ENCODE results near the gene FAM219B. TPM values are rescaled to one million over a fixed set of nuclear protein-coding genes. Genes with fewer than 3 reads are reported as not detected.

The FAM219B gene
- total RNA-seq, 2 donors from 2014 or later: 47.8 to 65.7 TPM

DNA sequence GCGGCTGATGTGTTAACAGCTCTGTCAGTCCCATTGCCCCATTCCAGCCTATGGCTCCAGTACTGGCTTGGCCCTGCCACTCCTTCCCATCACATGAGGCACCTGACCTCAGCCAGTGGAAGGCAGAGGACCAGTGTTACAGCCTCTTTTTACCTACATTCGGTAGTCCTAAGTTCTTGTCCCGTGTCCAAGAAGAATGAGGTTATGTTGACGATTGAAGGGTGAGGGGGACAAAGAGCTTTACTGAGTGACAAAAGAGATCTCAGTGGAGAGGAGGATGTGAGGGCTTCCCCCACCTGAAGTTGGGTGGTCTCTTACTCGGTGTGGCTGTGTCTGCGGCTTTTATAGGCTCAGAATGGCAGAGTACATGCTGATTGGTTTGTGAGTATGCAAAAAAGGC is 24.1 kb downstream of the FAM219B start:
- Mint-ChIP-seq H3K27me3 (no peaks in the 10 kb centered on the region), H3K4me3 (peak overlapping the region; percentile 49), H3K36me3 (ENCODE audit: low read depth) (no peaks in the 10 kb centered on the region), H3K4me1 (peaks cover 8% of the 10 kb centered on the region), H3K27ac (no peak overlapping the region)
- ATAC-seq (no peak), DNase-seq (no peak)
- H3K9me3 ChIP-seq (ENCODE audit: control insufficient read depth, low read length, poor library complexity, severe bottlenecking): no peaks in the 10 kb centered on the region

DNA sequence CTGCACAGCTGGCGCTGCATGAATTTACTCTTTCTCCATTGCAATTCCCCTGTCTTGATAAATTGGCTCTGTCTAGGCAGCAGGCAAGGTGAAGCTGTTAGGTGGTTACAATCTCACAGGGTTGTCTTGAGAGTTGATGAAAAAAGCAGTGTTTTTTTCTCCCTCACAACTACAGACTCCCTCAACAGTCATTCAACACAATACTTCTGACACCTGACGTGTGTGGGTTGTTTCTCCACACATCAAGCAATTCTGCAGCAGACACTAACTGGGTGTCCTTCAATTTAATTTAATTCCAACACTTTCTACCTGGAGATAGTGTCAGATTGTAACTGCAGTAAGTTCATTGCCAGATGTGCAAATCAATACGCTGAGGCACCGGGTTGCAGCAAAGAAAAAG is 28.4 kb downstream of the FAM219B start:
- Mint-ChIP-seq H3K27me3 (no peaks in the 10 kb centered on the region), H3K4me3 (no peak overlapping the region), H3K36me3 (ENCODE audit: low read depth) (no peaks in the 10 kb centered on the region)

DNA sequence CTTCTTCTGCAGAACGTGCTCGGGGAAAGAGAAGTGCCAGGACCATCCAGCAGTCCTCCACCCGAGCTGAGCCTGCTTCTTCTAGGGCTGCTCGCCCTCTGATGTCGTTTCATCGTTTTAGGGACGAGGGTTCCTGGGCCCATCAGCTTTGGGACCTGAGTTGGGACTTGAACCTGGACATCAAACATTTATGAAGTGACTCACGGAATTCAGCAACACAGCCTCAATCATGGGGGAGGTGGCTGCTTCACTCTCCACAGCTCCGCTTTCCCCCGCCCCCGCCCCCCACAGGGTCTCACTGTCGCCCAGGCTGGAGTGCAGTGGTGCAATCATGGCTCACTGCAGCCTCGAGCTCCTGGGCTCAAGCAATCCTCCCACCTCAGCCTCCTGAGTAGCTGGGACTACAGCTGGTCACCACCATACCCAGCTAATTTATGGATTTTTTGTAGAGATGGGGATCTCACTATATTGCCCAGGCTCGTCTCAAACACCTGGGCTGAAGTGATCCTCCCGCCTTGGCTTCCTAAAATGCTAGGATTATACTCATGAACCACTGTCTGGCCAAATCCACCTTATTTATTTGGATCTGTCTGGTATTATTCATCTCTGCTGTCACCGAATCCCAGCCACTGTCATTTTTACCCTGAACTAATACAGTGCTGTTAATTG is 32.8 kb downstream of the FAM219B start:
- ATAC-seq: no peak
- peaks cover 3% of the 10 kb centered on the region for H3K36me3 Mint-ChIP-seq (ENCODE audit: low read depth)
- no peaks in the 10 kb centered on the region for H3K9me3 ChIP-seq (ENCODE audit: control insufficient read depth, low read length, poor library complexity, severe bottlenecking)
- no peaks in the 10 kb centered on the region for H3K27me3 Mint-ChIP-seq
- H3K27ac Mint-ChIP-seq: peak overlapping the region; percentile 99
- no peak for DNase-seq
- H3K4me1 Mint-ChIP-seq: peaks cover 32% of the 10 kb centered on the region
- peak overlapping the region; percentile 98 for H3K4me3 Mint-ChIP-seq

More for the DNA sequence above, 28.4 kb downstream of the FAM219B start:
- ATAC-seq: no peak
- H3K4me1 Mint-ChIP-seq: peaks cover 8% of the 10 kb centered on the region
- no peak overlapping the region for H3K27ac Mint-ChIP-seq
- no peaks in the 10 kb centered on the region for H3K9me3 ChIP-seq (ENCODE audit: control insufficient read depth, low read length, poor library complexity, severe bottlenecking)
- no peak for DNase-seq

DNA sequence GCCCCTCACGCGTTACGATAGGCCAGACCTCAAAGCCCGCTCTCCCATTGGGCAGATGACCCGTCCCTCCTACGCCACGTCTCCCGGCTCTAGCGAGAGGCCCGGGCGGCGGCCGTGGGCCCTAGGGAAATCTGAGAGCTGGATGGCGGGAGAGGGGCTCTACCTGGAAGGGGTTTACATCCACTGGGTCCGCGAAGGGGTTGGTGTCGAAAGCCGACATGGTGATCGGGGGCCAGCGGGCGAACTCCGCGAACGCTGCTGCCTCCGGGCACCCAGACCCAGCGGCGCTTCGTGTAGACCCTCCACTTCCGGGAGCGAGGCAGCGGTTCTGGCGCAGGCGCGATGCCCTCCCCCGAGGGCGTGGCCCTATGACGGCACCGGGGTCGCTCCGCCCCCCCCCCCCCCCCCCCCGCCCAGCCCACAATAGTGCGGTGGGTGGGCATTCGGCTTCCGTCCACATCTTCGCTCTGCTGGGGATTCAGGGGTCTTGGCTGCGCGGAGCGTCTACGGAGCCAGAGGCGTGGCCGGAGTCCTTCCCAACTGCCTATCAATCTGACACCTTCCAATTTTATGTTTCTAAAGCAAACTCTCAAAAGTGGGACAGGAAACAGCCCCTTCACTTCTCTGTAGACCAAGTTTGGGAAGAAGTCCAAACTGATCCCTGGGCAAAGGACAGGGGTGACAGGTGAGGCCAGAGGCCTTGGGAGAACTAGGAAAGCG is 33.5 kb downstream of the FAM219B start, which contains the start of gene SCAMP2:
TSS of gene SCAMP2 (minus strand) at position 330 of the 720 bp plus-strand sequence. CDS start at position 220, 110 bp downstream.
- peaks cover 34% of the 10 kb centered on the region for H3K4me1 Mint-ChIP-seq
- DNase-seq: peak; percentile 80 to 84 (median 83)

DNA sequence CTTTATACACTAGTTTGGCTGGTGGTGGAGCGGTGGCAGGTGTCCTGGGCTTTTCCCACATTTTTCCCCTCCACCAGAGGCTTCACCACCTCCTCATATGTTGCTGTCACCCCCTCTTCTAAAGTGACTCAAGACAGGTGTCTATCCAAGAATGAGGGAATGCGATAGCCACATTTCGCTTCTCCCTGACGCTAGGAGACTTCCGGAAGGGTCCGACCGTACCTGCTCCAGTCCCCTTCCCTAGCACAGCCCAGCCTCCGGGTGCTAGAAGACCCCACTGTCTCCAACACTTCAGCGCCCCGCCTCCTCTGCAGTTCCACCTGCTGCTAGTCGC is 34.0 kb downstream of the FAM219B start:
- peak overlapping the region; percentile 99 for H3K27ac Mint-ChIP-seq
- H3K9me3 ChIP-seq (ENCODE audit: control insufficient read depth, low read length, poor library complexity, severe bottlenecking): no peaks in the 10 kb centered on the region
- ATAC-seq (no peak), DNase-seq (no peak)
- H3K36me3 Mint-ChIP-seq (ENCODE audit: low read depth): peaks cover 3% of the 10 kb centered on the region
- H3K27me3 Mint-ChIP-seq: no peaks in the 10 kb centered on the region
- H3K4me1 Mint-ChIP-seq: peaks cover 39% of the 10 kb centered on the region
- H3K4me3 Mint-ChIP-seq: peak overlapping the region; percentile 98

More for the DNA sequence above, 33.5 kb downstream of the FAM219B start, which contains the start of gene SCAMP2:
- Mint-ChIP-seq H3K27ac (peak within 1 kb of the TSS; percentile 99), H3K4me3 (peak within 1 kb of the TSS; percentile 98), H3K27me3 (no peaks in the 10 kb centered on the region), H3K36me3 (ENCODE audit: low read depth) (peaks cover 3% of the 10 kb centered on the region)
- H3K9me3 ChIP-seq (ENCODE audit: control insufficient read depth, low read length, poor library complexity, severe bottlenecking): no peaks in the 10 kb centered on the region
- ATAC-seq: peak; percentile 95

DNA sequence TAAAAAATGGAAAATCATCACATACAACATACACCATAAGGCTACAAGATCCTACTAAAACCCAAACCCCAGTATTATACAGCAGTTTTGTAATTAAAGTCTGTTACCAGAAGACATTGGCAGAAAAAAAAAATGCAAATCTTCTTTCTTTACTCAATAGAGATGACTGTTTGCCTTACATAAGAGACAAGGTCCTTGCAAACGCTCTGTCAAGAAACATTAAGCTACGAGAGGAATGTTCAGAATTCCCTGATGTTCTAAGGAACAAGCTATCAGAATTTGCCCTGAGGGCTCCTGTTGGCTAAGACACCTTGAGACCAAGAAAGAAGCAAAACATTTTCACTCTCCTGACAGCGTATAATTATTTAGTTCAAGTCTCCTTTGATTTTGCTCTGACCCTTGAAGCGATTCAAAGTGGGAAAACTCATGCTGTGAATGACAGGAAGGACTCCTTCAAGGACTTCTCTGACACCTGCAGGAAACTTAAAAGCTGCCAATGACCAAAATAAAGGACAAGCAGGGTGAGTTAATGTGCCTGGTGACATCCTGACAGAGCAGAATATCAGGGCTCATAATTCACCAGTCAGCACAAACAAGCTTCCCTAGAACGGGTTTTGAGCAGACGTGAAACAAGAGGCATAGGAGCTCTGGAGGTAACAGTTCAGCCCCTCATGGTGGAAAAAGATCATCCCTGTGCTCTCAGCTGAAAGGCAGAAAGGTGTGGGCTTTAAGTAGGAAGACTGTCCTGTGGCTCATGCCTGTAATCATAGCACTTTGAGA is 36.0 kb downstream of the FAM219B start:
- no peaks in the 10 kb centered on the region for H3K9me3 ChIP-seq (ENCODE audit: control insufficient read depth, low read length, poor library complexity, severe bottlenecking)
- Mint-ChIP-seq H3K27me3 (no peaks in the 10 kb centered on the region), H3K4me1 (peaks cover 48% of the 10 kb centered on the region), H3K27ac (peak overlapping the region; percentile 99), H3K36me3 (ENCODE audit: low read depth) (peaks cover 3% of the 10 kb centered on the region), H3K4me3 (peak overlapping the region; percentile 98)
- DNase-seq: no peak
- ATAC-seq: no peak

DNA sequence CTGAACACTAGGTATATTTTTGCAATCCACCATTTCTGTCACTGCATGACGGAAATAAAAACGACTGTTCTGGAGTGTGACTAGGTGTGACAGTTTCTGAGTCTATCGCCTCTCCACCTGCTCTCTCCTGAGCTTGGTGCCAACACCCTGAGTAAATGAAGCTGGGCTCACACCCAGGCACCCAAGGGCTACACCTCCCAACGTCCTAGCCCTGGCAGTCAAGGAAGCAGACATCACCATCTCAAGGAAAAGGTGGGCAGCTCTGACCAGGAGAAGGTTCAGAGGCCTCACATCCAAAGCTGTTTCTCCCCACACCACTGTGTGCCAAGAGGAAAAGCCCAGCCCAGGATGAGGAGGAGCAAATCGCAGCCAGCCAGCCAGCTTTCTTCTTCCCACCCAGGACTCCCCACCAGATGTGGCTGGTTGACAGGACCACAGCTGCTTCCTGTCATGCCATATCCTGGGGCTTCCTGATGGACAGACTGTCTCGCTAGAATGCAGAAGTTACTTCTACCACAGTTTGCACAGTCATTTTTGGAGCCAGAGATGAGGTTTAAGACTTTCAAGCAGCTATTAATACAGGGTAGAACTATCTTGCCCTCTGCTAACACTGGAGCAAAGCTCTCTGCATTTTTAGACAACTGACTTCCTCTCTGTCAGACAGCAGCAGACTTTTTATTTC is 36.8 kb downstream of the FAM219B start:
- peak overlapping the region; percentile 98 for H3K4me3 Mint-ChIP-seq
- H3K27me3 Mint-ChIP-seq: no peaks in the 10 kb centered on the region
- no peak for ATAC-seq
- H3K9me3 ChIP-seq (ENCODE audit: control insufficient read depth, low read length, poor library complexity, severe bottlenecking): no peaks in the 10 kb centered on the region
- no peak for DNase-seq
- peaks cover 4% of the 10 kb centered on the region for H3K36me3 Mint-ChIP-seq (ENCODE audit: low read depth)
- peaks cover 50% of the 10 kb centered on the region for H3K4me1 Mint-ChIP-seq
- H3K27ac Mint-ChIP-seq: peak overlapping the region; percentile 99

DNA sequence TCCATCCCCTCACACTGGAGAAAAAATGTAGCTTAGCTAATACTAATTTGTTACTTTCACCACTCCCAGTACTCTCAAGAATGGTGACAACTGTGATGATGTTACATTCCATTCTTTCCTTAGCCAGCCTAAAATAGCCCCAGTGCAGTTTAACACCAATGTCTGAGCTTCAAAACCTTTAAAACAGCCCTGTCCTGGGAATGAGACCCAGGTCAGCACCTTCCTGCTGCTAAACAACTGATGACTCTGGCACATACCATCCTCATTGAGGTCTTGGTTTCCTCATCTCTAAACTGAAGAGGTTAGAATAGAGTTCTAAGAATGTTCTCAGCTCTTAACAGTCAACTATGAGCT is 37.3 kb downstream of the FAM219B start:
- Mint-ChIP-seq H3K36me3 (ENCODE audit: low read depth) (peaks cover 4% of the 10 kb centered on the region), H3K4me3 (peak overlapping the region; percentile 98)
- no peak for ATAC-seq

DNA sequence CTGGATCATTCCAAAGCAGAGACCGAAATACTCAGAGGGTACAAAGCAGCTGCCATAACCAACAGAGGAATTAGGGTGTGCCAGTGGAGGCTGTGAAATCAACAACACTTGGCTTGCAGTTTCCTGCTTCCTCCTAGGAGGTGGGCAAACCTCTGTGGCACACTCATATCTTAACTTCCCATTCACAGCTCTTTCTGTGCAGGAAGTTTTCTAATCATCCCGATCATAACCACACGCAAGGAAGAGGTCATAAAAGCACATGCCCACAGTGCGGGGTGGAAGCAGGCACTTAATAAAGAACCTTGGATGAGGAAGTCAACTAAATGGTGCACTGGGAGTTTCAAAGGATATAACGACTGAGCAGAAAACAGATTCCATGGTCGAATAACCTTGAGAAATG is 38.6 kb downstream of the FAM219B start:
- Mint-ChIP-seq H3K27ac (peak overlapping the region; percentile 72), H3K27me3 (no peaks in the 10 kb centered on the region), H3K36me3 (ENCODE audit: low read depth) (peaks cover 4% of the 10 kb centered on the region), H3K4me1 (peaks cover 61% of the 10 kb centered on the region), H3K4me3 (peak overlapping the region; percentile 62)
- no peak for DNase-seq
- H3K9me3 ChIP-seq (ENCODE audit: control insufficient read depth, low read length, poor library complexity, severe bottlenecking): no peaks in the 10 kb centered on the region
- ATAC-seq: no peak

More for the DNA sequence above, 37.3 kb downstream of the FAM219B start:
- H3K27me3 Mint-ChIP-seq: no peaks in the 10 kb centered on the region
- H3K27ac Mint-ChIP-seq: peak overlapping the region; percentile 99
- H3K4me1 Mint-ChIP-seq: peaks cover 53% of the 10 kb centered on the region
- no peaks in the 10 kb centered on the region for H3K9me3 ChIP-seq (ENCODE audit: control insufficient read depth, low read length, poor library complexity, severe bottlenecking)
- no peak for DNase-seq

DNA sequence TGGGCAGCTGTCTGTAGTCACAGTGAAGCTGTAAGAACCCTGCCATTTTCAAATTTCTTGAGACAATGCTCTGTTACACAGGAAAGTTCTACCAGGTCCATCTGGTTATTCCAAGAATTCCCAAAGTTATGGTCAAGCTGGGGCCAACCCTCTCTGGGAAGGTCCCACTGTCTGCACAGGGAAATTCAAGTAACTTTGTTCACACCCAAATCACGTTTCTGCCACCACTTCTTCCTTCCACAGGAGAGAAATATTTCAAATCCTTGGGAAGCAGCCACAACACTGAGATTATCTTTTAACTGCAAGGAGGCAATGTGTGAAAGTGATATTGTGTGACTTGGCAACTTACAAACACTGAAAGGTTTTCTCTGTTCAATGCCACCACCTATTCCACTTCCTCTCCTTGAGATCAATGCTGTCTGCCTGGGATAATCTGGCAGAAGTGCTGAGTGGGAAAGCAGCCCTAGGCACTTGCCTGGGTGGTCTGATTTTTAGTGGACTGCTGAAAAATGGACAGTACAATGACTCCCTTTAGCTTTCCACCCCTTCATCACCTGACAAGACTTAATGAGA is 39.1 kb downstream of the FAM219B start:
- Mint-ChIP-seq H3K4me1 (peaks cover 56% of the 10 kb centered on the region), H3K27me3 (no peaks in the 10 kb centered on the region), H3K36me3 (ENCODE audit: low read depth) (peaks cover 4% of the 10 kb centered on the region), H3K27ac (peak overlapping the region; percentile 72), H3K4me3 (peak overlapping the region; percentile 67)
- ATAC-seq (no peak), DNase-seq (no peak)
- no peaks in the 10 kb centered on the region for H3K9me3 ChIP-seq (ENCODE audit: control insufficient read depth, low read length, poor library complexity, severe bottlenecking)

DNA sequence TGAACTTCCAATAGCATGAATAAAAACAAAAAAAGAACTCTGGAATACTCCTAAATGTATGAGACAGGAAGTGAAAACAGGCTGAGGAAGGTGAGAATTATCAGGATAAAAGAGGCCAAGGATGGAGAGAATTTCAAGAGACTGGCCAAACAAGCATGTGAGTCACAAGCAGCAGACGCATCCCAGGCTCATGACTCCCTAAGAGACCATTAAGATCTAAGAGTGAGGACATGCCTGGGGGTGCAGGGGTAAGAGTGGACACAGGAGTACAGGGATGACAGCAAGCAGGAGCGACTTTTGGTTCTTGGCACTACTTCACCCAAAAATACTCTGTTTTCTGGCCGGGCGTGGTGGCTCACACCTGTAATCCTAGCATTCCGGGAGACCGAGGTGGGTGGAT is 40.6 kb downstream of the FAM219B start:
- peak overlapping the region; percentile 58 for H3K4me3 Mint-ChIP-seq
- peaks cover 4% of the 10 kb centered on the region for H3K36me3 Mint-ChIP-seq (ENCODE audit: low read depth)

DNA sequence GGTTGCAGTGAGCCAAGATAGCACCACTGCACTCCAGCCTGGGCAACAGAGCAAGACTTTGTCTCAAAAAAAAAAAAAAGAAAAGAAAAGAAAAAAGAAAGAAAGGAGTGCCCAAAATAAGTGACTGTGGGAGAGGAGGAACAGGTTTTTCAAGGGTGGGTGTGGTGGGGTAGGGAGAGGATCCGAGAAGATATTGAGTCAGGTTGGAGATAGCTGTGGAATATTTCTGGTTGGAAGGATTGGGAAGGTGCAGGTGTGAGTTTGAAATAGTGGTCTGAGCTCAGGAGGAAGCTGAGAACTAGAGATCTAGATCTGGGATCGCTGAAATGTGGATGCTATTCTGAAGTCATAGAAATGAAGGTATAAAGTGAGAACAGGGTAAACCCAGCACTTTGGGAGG is 41.3 kb downstream of the FAM219B start:
- no peak overlapping the region for H3K4me3 Mint-ChIP-seq
- ATAC-seq (no peak), DNase-seq (no peak)
- peak overlapping the region; percentile 85 for H3K27ac Mint-ChIP-seq
- H3K4me1 Mint-ChIP-seq: peaks cover 46% of the 10 kb centered on the region
- peaks cover 4% of the 10 kb centered on the region for H3K36me3 Mint-ChIP-seq (ENCODE audit: low read depth)
- H3K9me3 ChIP-seq (ENCODE audit: control insufficient read depth, low read length, poor library complexity, severe bottlenecking): no peaks in the 10 kb centered on the region
- H3K27me3 Mint-ChIP-seq: no peaks in the 10 kb centered on the region

More for the DNA sequence above, 40.6 kb downstream of the FAM219B start:
- H3K27ac Mint-ChIP-seq: peak overlapping the region; percentile 72
- H3K27me3 Mint-ChIP-seq: no peaks in the 10 kb centered on the region
- H3K9me3 ChIP-seq (ENCODE audit: control insufficient read depth, low read length, poor library complexity, severe bottlenecking): no peaks in the 10 kb centered on the region
- no peak for DNase-seq
- no peak for ATAC-seq
- peaks cover 50% of the 10 kb centered on the region for H3K4me1 Mint-ChIP-seq

Measured in T-helper 17 cell (primary cell).